Suprapubic skin (tissue), 4 donors: Measurements from ENCODE around the gene MRPL11.

Source experiments
- CTCF ChIP-seq, 2 donors: fragments of 200-600 bp in 1 of 2; fragments of 450-650 bp in 1 of 2; sonication (generic) in 1 of 2; IDR thresholded peaks; one replicate each; pipeline ENCODE4 v1.5.1; 2016 to 2019; ENCODE audit warnings: antibody characterized with exemption in 2 of 2, mild to moderate bottlenecking in 1 of 2, moderate library complexity in 1 of 2
- EP300 ChIP-seq: sonication (generic); formaldehyde crosslinking; IDR thresholded peaks from one replicate; pipeline ENCODE4 v1.6.1; 2017; ENCODE audit warnings: antibody characterized with exemption
- POLR2A ChIP-seq, 2 donors: fragments of 450-650 bp; IDR thresholded peaks; one replicate each; pipeline ENCODE4 v1.6.1; 2017; ENCODE audit warnings: antibody characterized with exemption in 2 of 2, mild to moderate bottlenecking in 2 of 2, moderate library complexity in 2 of 2
- POLR2AphosphoS5 ChIP-seq, 3 donors: sonication (generic); formaldehyde crosslinking; IDR thresholded peaks; one replicate each; pipeline ENCODE4 v1.6.1; 2017; ENCODE audit warnings: antibody characterized with exemption in 3 of 3

DNA sequence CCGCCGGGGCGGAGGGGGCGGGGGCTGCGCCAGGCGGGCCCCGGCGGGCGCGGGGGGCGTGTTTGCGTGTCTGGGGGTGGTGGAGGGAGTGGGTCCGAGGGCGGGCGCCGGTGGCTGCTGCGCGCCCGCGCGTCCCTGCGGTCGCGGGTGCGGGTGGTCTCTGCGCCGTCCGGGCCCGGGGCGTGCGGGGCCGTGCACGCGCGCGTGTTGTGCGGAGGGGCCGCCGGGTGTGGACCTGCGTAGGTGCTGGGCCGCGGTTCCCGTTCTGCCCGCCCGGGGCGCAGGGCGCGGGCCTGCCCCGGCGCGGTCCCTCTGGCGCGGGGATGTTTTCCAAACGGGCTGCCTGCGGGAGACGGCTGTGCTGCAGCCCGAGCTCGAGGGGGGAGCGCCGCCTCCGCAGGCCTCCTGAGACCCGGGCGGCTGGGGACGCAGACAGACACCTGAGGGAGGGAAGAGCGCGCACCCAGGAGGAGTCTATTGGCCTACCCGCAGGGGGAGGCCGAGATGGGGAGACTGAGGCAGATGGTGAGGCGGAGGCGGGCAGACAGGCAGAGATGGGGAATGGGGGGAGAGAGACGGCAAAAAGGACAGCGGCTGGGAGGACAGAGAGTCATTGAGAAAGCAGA, 28.5 kb upstream of the MRPL11 start:
- TF ChIP-seq CTCF (IDR thresholded peaks at IDR 0.05) (peak; percentile 25 to 54), EP300 (no peak), POLR2A (IDR thresholded peaks at IDR 0.05) (no peak), POLR2AphosphoS5 (IDR thresholded peaks at IDR 0.05) (no peak)
